Measurements from ENCODE around the gene ROR2.

The ROR2 gene

DNA sequence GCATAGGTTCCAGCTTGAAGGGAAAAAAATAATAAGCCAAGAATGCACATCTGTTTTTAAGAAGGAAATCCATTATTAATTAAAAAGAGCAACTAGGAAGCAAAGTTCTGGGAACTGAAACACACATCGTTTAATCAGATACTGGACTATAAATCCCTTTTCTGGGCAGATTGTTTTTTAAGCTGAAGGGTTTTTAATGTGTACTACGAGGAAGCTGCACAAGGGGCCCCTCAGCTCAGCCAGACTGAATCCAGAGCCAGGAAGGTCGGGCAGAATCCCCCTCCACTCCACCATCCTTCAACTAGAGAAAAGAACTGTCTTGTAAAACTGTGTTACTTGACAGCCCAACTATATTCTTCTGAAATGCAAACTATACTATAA, 49.2 kb downstream of the ROR2 start:
- DNase-seq (ENCODE audit: low read depth in 2 of 2), result no peak

DNA sequence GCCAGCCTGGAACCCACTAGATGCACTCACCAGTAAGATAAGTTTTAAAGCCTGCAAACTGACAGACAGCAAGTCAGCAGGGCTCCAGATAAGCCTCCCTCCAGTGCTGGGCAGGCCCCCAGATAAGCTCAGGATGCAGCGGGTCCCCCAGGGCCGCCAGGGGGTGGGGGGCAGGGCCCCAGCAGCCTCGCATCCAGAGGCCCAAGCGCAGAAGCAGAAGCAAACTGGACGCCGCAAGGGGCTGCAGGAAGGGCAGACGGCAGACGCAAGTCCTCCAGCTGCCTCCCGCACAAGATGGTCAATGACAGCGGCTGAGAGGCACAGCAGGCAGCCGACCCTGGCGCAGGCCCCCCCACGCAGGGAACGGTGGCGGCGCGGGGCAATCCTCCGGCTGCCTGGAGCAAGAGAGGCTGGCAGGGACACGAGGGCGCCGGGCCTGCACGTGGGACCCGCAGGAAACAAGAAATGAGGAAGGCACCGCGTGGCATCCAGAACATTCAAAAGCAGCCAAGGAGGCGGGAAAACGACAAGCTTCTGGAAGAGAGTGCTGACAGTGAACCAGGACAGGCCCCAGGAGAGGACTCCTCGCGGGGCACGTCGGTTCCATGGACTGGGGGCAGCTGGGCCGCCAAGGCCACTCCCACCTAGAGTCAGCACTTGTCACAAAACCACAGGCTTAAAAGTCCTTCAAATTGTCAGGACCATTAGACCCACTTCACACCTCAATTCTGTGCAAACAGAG, 49.8 kb downstream of the ROR2 start:
- DNase-seq (ENCODE audit: low read depth in 2 of 2), result no peak

DNA sequence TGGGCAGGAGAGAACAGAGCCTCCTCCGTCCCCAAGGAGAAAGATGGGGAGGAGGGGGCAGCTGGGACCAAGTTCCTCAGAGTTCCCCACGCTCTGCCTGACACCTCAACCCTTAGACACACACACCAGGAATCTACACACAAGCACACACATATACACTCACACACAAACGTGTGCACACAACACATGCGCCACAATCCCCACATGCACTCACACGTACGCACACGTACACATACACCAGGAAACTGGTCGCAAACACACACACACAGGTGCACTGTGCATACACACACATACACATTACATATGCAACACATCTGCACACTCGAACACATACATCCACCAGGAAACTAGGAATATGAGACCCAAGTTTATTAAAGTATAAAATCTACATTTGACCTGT, 50.4 kb downstream of the ROR2 start:
- no peak for DNase-seq (ENCODE audit: low read depth in 2 of 2)

DNA sequence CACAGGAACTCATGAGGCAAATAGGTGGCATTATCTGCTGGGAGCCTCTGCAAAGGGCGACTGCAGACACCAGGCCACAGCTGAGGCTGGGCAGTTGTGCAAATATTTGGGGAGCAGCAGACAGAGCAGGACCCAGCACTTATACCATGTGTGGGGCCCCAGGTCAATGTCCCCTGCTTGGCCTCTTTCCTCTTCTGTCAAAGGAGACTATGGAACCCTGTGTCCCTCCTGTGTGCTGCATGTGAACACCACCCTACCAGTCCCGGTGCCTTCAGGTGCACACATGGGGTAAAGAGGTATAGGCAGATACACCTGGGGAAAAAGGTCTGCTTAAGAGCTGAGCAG, 50.8 kb downstream of the ROR2 start:
- DNase-seq (ENCODE audit: low read depth in 2 of 2), result no peak

DNA sequence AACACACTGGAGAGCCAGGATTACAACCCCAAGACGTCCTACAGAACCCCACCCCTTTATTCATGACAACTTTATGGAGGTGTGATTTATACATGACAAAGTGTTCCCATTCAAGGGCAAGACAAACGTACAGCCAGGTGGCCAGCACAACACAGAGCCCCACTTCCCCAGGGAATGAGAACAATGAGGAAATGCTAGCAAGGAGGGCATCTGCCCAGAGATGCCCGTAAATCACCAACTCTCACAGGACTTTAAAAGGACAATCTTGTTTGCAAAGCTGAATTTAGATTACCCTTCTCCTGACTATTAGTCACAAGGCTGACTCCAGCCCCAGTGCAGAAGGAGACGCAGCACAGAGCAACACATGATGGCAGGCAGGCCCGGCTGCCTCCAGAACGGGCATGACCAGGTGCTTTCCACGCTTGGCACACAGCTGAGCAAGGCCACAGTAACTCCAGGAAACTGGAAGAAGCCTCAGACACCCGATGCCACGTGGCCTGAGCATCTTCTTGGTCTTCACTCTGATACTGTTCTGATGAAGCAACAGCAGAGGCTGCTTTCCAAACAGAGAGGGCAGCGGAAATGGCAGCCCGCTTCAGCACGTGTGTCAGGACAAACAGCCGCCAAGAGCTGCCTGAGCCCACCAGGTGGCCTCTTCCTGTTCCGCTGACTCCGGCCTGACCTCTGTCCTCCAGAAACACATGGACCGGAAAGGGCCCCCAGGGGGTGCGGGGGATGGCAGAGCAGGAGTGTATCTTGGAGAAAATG, 51.4 kb downstream of the ROR2 start:
- DNase-seq (ENCODE audit: low read depth in 2 of 2), result no peak

DNA sequence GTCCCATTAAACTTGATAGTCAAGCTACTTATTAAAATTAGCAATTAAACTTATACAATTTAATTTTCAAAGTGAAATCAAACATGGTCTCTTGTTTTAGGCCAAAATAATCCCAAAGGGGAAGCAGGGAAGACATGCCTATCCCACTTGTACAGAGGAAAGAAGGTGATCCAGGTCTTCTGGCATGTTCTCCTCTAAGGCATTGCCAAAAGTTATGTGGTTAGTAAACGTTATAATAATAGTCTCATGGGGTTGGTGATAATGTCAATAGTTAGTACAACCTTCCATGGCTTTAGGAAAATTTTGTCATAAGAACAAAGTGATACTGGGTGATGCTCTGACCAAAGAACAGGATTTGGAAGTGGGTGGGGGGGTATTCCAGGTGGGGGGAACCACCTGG, 52.8 kb downstream of the ROR2 start:
- DNase-seq (ENCODE audit: low read depth in 2 of 2), result no peak

DNA sequence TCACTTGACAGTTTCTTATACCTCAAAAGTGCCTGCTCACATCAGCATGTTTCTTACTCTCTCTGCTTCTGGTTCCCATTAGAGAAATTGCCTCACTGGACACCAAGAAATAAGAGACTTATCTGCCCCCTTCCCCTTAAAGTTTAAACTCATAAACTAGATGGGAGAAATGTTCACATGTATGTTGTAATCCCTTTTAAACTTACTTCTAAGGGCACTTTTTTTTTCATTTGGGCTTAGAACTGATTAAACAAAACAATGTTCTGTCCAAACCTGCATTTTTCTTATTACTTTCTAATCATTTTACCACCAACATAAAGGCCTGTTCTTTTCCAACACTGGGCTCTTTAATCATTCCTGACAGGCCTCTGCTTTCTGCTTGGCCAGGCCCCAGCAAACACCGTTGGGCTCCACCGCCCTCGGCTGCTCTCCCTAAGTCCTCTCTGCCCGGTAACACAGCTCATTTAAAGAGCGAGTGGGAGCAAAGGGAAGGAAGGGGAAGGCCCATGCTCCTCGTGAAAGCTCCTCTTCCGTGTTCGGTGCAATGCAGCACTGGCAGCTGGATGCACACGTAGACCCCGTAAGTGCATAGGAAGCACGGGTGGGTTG, 53.4 kb downstream of the ROR2 start:
- no peak for DNase-seq (ENCODE audit: low read depth in 2 of 2)

DNA sequence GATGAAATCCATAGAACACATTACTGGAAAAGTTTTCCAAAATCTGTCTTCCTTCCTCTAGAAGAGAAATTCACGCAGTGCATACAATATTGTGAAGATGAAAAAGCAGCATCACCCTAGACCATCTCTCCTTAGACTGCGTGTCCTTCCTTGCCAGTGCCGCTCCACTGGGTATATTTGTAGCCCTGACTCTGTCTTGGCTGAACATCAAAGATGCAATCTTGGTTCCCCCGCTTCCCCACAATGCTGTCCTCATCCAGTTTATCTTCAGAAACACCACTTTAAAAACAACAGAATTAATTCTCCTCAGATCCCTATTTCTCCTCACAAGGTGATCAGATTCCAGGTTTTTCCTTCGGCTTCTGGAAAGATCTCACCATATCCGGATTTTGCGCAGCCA, 53.9 kb downstream of the ROR2 start:
- no peak for DNase-seq (ENCODE audit: low read depth in 2 of 2)

DNA sequence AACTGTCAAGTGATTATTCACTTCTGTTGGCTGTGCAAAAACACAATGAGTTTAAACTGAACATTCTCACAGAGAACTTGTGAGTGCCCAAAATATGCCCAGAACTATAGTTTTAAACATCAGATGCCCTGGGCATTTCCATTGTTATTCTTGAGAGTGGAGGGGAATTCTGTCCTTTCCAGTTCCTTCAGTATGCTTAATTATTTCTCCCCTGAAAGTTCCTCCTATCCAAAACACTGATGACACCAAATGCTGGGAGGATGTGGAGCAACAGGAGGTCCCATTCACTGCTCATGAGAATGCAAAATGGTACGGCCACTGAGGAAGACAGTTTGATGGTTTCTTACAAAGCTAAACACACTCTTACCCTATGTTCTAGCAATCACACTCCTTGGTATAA, 55.5 kb downstream of the ROR2 start:
- DNase-seq (ENCODE audit: low read depth in 2 of 2), result no peak

DNA sequence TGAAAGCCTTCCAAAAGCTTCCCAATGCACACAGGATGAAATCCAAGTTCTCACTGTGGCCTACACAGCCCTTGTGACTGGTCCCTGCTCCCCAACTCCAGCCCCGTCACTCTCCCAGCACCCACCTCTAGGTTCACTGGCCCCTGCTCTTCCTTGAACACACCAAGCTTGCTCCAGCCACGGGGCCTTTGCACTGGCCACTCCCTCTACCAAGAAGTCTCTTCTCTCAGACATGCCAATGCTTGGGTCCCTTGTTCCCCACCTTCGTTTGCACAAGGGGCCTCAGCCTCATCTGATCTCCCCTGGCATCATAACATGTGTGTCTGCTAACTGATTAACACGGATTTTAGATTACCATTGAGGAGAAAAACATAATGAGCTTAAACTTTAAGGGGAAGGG, 56.0 kb downstream of the ROR2 start:
- DNase-seq (ENCODE audit: low read depth in 2 of 2), result no peak

DNA sequence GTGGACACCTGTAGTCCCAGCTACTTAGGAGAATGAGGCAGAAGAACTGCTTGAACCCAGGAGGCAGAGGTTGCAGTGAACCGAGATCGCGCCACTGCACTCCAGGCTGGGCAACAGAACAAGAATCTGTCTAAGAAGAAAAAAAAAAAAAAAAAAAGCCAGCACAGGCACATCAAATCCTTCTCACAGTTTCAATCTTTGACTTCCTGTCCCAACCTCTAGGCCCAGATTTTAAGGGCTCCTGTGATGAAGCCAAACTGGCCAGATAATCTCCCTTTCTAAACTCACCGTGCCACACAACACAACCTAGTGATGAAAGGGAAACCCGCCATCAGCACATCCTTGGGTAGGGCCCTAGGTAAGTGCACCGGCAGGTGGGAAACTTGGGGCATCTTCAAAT, 58.1 kb downstream of the ROR2 start:
- no peak for DNase-seq (ENCODE audit: low read depth in 2 of 2)

DNA sequence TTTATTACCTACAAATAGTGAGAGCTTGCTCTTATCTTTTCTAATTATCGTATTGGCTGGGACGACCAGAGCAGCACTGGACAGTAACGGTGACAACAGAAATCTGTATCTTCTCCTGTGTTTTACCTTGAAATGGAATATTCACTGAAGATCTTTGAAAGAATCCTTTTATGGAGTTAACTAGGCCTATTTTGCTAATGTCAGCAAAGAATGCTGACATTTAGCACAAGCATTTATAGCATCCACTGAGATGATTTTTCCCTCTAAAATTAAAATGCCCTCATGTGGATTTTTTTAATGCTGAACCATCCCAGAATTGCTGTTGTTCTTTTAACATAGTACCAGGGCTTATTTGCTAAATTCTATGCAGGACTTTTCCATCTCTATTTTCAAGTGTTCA, 59.4 kb downstream of the ROR2 start:
- DNase-seq (ENCODE audit: low read depth in 2 of 2), result no peak

DNA sequence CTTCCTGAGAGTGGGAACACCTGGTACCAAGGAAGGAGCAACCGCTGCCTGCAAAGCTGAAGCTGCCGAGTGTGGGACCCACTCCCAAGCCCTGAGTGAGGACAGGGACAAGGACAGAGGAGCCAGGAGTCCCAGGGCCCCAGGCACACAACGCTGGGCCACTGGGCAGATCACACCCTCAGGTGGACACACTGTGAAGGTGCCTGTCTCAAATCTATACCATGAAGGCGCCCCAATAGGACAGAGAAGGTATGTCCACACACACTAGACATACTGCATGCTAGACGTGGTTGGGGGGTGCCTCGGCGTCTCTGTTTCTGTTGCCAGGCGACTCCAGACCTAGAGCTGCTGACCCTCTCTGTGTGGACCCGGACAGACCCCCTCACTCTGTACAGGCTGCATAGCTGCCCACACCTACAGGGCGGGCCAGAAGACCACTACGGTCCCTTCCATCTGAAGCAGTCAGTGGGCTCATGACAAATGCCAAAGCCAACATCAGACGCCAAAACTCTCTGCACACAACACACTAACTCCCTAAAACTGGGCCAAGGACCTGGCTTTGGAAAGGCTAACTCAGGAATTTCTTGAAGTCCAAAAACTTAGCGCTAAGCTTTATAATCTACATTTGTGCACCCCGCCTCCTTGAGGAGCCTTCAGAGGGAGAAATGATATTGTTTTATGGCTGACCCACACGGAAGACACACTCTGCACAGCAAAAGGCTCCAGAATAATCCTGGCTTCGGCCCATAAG, 60.7 kb downstream of the ROR2 start:
- DNase-seq (ENCODE audit: low read depth in 2 of 2), result no peak

DNA sequence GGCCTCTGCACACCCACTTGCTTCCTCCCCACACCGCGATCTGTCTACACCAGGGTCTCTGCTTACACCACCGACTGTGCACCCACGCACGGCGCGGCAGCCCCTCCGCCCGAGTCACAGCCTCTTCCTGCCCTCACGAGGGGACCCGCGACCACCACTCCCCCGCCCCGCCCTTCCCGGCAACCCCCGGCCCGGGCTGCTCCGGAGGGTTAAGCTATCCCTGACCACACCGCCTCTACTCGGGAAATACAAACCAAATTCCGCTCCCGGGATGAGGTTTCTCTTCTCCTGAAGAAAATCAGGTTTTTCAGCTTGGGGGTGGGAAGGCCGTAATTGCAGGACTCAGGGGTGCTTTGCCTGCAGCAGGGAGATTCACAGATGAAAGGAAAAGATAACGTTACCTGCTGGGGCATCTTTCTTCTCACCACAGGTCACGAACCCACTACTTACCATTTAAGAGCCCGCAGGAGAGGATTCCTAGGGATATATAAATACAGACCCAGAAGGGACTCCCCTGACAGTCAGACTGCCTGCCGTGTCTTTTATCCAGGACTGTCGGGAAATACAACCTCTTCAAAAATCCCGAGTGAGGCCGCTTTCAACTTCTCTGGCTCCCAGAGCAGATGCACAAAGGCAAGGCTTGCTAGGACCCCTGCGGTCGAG, 63.5 kb downstream of the ROR2 start:
- DNase-seq (ENCODE audit: low read depth in 2 of 2), result no peak

DNA sequence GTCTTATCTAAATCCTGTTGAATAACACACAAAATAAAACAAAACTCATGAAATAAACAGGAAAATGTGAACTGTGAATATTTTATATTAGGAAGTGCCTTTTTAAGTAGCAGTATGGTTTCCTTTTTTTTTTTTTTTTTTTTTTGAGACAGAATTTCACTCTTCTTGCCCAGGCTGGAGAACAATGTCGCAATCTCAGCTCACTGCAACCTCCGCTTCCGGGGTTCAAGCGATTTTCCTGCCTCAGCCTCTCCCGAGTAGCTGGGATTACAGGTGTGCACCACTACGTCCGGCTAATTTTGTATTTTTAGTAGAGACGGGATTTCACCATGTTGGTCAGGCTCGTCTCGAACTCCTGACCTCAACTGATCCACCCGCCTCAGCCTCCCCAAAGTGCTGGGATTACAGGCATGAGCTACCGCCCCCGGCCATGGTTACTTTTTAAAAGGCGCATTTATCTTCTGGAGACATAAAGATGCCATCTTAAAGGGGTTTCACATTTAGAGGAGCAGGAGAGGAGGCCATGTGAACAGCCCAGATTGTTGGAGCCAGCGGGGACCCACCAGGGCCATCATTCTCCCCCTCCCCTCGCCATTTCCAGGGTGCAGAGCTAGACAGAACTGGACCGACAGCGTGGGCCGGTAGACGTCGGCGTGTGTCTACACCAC, 64.1 kb downstream of the ROR2 start:
- no peak for DNase-seq (ENCODE audit: low read depth in 2 of 2)

DNA sequence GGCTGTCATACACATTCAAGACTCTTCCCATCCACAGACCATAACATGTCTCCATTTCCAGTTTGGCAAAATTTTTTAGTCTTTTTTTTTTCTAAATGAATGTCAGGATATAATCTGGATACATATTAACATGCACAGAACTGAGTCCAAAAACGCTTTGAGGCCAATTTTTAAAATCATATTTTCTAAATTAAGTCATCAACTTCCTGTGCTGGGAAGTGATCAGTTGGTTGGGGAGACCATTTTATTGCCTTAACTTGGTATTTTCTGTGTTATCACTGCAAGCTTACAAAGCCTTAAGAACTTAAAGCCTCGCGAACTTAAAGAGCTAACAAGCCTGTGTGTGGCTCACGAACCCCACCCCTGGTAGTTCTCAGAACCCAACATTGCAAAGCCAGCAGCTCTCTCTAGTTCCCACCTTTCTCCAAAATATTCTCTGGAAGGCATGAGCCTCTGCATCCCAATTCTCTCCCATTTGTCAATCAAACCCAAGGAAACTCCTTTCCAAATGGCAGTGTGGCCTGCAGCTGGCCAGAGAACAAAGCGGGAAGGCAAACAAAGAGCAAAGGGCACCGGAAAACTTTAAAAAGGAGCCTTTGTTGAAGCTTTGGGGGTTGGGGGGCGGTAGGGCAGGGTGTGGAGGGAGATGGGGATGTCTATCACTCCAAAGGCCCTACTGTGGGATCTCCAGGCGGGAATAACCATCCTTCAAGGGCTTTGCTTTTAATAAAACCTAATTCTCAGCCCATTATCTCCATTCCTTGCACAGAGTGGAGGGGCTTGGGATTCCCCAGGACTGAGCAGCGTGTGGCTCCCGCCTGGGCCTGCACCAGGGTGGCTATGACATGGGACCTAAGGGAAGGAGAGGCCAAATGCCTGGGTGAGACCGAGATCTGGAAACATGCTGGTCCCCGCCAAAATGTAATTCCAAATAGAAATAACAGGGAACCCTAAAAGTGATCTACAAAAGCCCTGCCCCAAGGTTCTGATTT, 65.0 kb downstream of the ROR2 start:
- no peak for DNase-seq (ENCODE audit: low read depth in 2 of 2)

DNA sequence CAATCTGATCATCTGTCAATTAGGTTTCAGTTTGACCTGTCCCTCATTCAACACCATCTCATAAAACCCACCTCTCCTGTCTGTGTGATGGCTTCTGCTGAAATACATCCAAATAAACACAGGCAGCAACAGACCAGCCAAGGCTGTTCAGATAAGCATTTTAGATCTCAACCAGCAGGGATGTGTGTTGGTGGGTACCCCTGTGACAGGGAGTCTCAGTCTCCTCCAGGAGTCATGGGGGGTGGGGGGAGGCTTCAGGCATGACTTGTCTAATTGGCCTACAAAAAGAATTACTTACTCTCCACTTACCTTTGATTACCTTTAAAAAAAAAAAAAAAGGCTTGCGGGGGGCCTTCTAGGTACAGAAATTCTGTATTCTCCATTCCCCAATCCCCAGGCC, 65.9 kb downstream of the ROR2 start:
- no peak for DNase-seq (ENCODE audit: low read depth in 2 of 2)

DNA sequence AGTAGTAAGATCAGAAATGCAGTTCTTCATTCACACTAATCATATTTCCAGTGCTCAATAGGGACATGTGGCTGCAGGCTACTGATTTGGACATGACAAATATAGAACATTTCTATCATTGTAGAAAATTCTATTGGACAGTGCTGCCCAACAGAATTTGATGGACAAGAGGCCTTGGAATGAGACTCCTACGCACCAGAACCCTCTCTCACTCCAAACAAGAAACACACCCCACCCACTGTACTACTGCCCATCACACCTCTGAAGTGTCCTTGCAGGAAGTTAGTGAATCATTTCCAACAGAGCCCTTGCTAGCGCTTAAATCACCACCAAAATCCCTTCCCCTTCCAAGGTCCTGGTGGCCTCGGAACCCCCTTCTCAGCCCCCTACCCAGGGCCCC, 66.5 kb downstream of the ROR2 start:
- no peak for DNase-seq (ENCODE audit: low read depth in 2 of 2)

DNA sequence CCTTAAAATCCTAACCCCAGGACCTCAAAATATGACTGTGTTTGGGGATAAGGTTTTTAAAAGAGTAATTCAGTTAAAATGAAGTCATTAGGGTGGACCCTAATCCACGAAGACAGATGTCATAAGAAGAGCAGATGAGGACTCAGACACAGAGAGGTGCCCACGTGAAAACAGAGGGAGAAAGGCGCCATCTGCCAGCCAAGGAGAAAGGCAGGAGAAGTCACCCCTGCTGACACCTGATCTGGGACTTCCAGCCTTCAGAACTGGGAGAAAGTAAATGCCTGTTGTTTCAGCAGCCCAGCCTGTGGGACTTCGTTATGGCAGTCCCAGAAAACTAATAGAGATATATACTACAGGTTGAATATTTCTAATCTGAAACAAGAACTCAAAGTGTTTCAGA, 67.4 kb downstream of the ROR2 start:
- DNase-seq (ENCODE audit: low read depth in 2 of 2), result no peak

DNA sequence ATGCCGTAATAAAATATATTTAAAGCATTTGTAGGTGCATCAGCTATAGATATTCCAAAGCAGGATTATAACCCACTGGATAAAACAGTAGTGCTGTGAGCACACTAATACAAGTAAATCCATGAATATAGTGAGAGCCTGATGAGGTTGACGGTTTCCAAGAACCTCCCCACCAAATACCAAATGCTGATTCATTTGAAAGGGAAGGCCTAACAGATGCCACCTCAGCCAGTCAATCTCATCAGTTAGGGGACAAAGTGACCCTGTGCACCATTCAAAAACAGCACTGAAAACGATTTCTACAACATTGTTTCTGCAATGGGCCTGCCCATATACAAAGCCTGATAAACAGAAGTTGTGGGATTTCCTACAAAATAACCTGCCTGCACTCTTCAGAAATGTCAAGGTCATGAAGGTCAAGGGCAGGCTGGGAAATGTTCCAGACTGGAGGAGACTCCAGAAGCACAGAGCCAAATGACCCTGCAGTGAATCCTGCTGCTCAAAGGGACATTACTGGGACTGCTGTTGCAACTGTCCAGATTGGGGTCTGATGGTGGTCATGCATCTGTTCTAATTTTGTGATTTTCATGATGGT, 69.6 kb downstream of the ROR2 start:
- DNase-seq (ENCODE audit: low read depth in 2 of 2), result no peak

Data from stimulated activated CD4-positive, alpha-beta T cell treated with anti-CD3 and anti-CD28 coated beads, Interleukin-4, amount 100 ng/mL, for 48 hours (primary cell).